GM23248 (cell line): ENCODE data around the gene SFMBT2. TPM values are rescaled to one million over a fixed set of nuclear protein-coding genes. Genes with fewer than 3 reads are reported as not detected.

Experiments used
- DNase-seq: peaks from one replicate; pipeline ENCODE4 v3.0.0-alpha.2; 2015
- H2AFZ ChIP-seq: fragments of 200-600 bp; sonication (generic); 2 replicates; pipeline ENCODE4 v1.6.1; 2016; ENCODE audit warnings: antibody characterized with exemption
- H3F3A ChIP-seq: fragments of 200-600 bp; sonication (generic); 2 replicates; pipeline ENCODE4 v1.6.1; 2016; ENCODE audit warnings: mild to moderate bottlenecking, antibody characterized with exemption, mixed run types; ENCODE audit not compliant: insufficient read depth
- H3K27ac ChIP-seq: fragments of 200-600 bp; sonication (generic); 2 replicates; pipeline ENCODE4 v1.5.1; 2016; ENCODE audit warnings: mild to moderate bottlenecking
- H3K27me3 ChIP-seq: fragments of 200-600 bp; sonication (generic); replicated peaks from 2 replicates; pipeline ENCODE4 v1.6.1; 2016; ENCODE audit warnings: mild to moderate bottlenecking; ENCODE audit not compliant: insufficient read depth
- H3K36me3 ChIP-seq: fragments of 200-600 bp; sonication (generic); 2 replicates; pipeline ENCODE4 v1.6.1; 2016; ENCODE audit warnings: low read depth, mild to moderate bottlenecking
- H3K4me1 ChIP-seq: fragments of 200-600 bp; sonication (generic); 2 replicates; pipeline ENCODE4 v1.6.1; 2016; ENCODE audit warnings: mild to moderate bottlenecking; ENCODE audit not compliant: insufficient read depth
- H3K4me2 ChIP-seq: fragments of 200-600 bp; sonication (generic); one replicate; pipeline ENCODE4 v1.6.1; 2016; ENCODE audit warnings: mild to moderate bottlenecking; ENCODE audit not compliant: unreplicated experiment
- H3K4me3 ChIP-seq: fragments of 200-600 bp; sonication (generic); 2 replicates; pipeline ENCODE4 v1.5.1; 2016; ENCODE audit warnings: mild to moderate bottlenecking
- H3K79me2 ChIP-seq: fragments of 200-600 bp; sonication (generic); 2 replicates; pipeline ENCODE4 v1.6.1; 2016; ENCODE audit warnings: mild to moderate bottlenecking; ENCODE audit not compliant: insufficient read depth
- H3K9ac ChIP-seq: fragments of 200-600 bp; sonication (generic); 2 replicates; pipeline ENCODE4 v1.6.1; 2016; ENCODE audit warnings: mild to moderate bottlenecking
- H3K9me2 ChIP-seq: fragments of 200-600 bp; sonication (generic); 2 replicates; pipeline ENCODE4 v1.6.1; 2016; ENCODE audit warnings: mixed run types, mild to moderate bottlenecking, moderate library complexity; ENCODE audit not compliant: insufficient read depth
- H3K9me3 ChIP-seq: fragments of 200-600 bp; sonication (generic); one replicate; pipeline ENCODE4 v1.6.1; 2017; ENCODE audit warnings: low read depth
- H4K20me1 ChIP-seq: fragments of 200-600 bp; sonication (generic); 2 replicates; pipeline ENCODE4 v1.6.0; 2016; ENCODE audit not compliant: insufficient read depth
- EZH2 ChIP-seq: fragments of 200-600 bp; sonication (generic); IDR thresholded peaks from 2 replicates; pipeline ENCODE4 v1.6.1; 2018; ENCODE audit warnings: antibody characterized with exemption, mild to moderate bottlenecking; ENCODE audit not compliant: insufficient read depth, poor library complexity, severe bottlenecking
- EZH2phosphoT487 ChIP-seq: fragments of 200-600 bp; sonication (generic); IDR thresholded peaks from 2 replicates; pipeline ENCODE4 v1.6.1; 2018; ENCODE audit warnings: antibody characterized with exemption, moderate library complexity, mild to moderate bottlenecking, low read depth; ENCODE audit not compliant: insufficient read depth
- WGBS, 2 experiments: methylation state at CpG; one replicate each; pipeline ENCODE4 v1.1.6; 2015 to 2017; ENCODE audit warnings: low lambda C conversion rate in 2 of 2, low coverage in 1 of 2; ENCODE audit errors: missing lambda C conversion rate in 2 of 2; 5-methylcytosine and 5-hydroxymethylcytosine counted together
- in situ Hi-C: fragments of 300-500 bp; cut with MboI; formaldehyde crosslinking; loops from 2 replicates; pipeline ENCODE4 v1.15.0; 2020
- polyA plus RNA-seq: library from polyadenylated mRNA; unstranded; fragments of >200 nt; fragmentation: Nextera tagmentation; extraction: Ambion mirVana; gene quantifications from 2 replicates; pipeline ENCODE4 v1.2.1, GENCODE V29; 2016
- total RNA-seq: library from RNA; depleted of rRNA; stranded (reverse); fragments of >200 nt; shearing (Covaris generic); gene quantifications from 2 replicates; pipeline ENCODE4 v1.2.3, GENCODE V29; 2014

SFMBT2 gene
- total and polyA plus RNA-seq, 2 experiments from 2014 or later = 0.22 TPM; not detected in 1

GRCh38 chr10:7135188-7135587, 275.6 kb downstream of the SFMBT2 start:
- Histone ChIP-seq H3K4me1 (no peaks in the 10 kb centered on the region), H3K9ac (no peak overlapping the region), H3K4me2 (no peak overlapping the region), H3F3A (no peaks in the 10 kb centered on the region), H3K36me3 (no peaks in the 10 kb centered on the region), H2AFZ (no peak overlapping the region), H3K9me3 (no peaks in the 10 kb centered on the region), H3K27ac (no peak overlapping the region), H3K4me3 (no peak overlapping the region), H3K9me2 (no peaks in the 10 kb centered on the region), H4K20me1 (no peaks in the 10 kb centered on the region), H3K27me3 (no peaks in the 10 kb centered on the region), H3K79me2 (no peaks in the 10 kb centered on the region)
- TF ChIP-seq EZH2phosphoT487 = no peak
- TF ChIP-seq EZH2 = no peak
- in situ Hi-C loops = no loop called here
- DNase-seq = no peak

GRCh38 chr10:7134448-7134847, 276.4 kb downstream of the SFMBT2 start:
- H3K79me2 ChIP-seq = no peaks in the 10 kb centered on the region
- no peak overlapping the region for H3K4me2 ChIP-seq
- no peaks in the 10 kb centered on the region for H3K27me3 ChIP-seq
- no peak overlapping the region for H3K9ac ChIP-seq
- H3K9me3 ChIP-seq = no peaks in the 10 kb centered on the region
- no peaks in the 10 kb centered on the region for H3K9me2 ChIP-seq
- no peak for DNase-seq
- no peak overlapping the region for H2AFZ ChIP-seq
- in situ Hi-C loops = no loop called here
- no peaks in the 10 kb centered on the region for H3K4me1 ChIP-seq
- no peaks in the 10 kb centered on the region for H3F3A ChIP-seq
- no peaks in the 10 kb centered on the region for H3K36me3 ChIP-seq
- TF ChIP-seq EZH2phosphoT487 (no peak), EZH2 (no peak)
- H4K20me1 ChIP-seq = no peaks in the 10 kb centered on the region
- 3 to 17% methylated on average over 1 of the region's 1 CpG for WGBS, 2 experiments
- no peak overlapping the region for H3K4me3 ChIP-seq
- no peak overlapping the region for H3K27ac ChIP-seq

GRCh38 chr10:7133958-7134357, 276.9 kb downstream of the SFMBT2 start:
- no peaks in the 10 kb centered on the region for H3F3A ChIP-seq
- no peak for DNase-seq
- H2AFZ ChIP-seq = no peak overlapping the region
- H3K4me3 ChIP-seq = no peak overlapping the region
- H3K27me3 ChIP-seq = no peaks in the 10 kb centered on the region
- no peak overlapping the region for H3K27ac ChIP-seq
- H3K79me2 ChIP-seq = no peaks in the 10 kb centered on the region
- 26 to 28% methylated on average over 6 of the region's 6 CpGs for WGBS, 2 experiments
- H4K20me1 ChIP-seq = no peaks in the 10 kb centered on the region
- no peaks in the 10 kb centered on the region for H3K4me1 ChIP-seq
- no peaks in the 10 kb centered on the region for H3K36me3 ChIP-seq
- no peaks in the 10 kb centered on the region for H3K9me2 ChIP-seq
- in situ Hi-C loops = no loop called here
- H3K9me3 ChIP-seq = no peaks in the 10 kb centered on the region
- TF ChIP-seq EZH2 = no peak
- TF ChIP-seq EZH2phosphoT487 = no peak
- no peak overlapping the region for H3K4me2 ChIP-seq
- no peak overlapping the region for H3K9ac ChIP-seq

GRCh38 chr10:7133278-7133677, 277.6 kb downstream of the SFMBT2 start:
- no peak for TF ChIP-seq EZH2
- TF ChIP-seq EZH2phosphoT487 = no peak
- in situ Hi-C loops = no loop called here

More at GRCh38 chr10:7133278-7133677, 277.6 kb downstream of the SFMBT2 start:
- DNase-seq = no peak
- Histone ChIP-seq H3F3A (no peaks in the 10 kb centered on the region), H3K27ac (no peak overlapping the region), H3K4me2 (no peak overlapping the region), H3K9me2 (no peaks in the 10 kb centered on the region), H3K9me3 (no peaks in the 10 kb centered on the region), H3K9ac (no peak overlapping the region), H2AFZ (no peak overlapping the region), H3K79me2 (no peaks in the 10 kb centered on the region), H4K20me1 (no peaks in the 10 kb centered on the region), H3K4me3 (no peak overlapping the region), H3K36me3 (no peaks in the 10 kb centered on the region), H3K27me3 (no peaks in the 10 kb centered on the region; the same call in 1 of the 2 replicates), H3K4me1 (no peaks in the 10 kb centered on the region)
- WGBS, 2 experiments = 71 to 73% methylated on average over 11 of the region's 11 CpGs
